GM19372 (cell line): ENCODE results near the gene SELENOW.
"Not testable (repeated sequence)": the region's sequence is repeated elsewhere in the genome, so short reads cannot be mapped to it uniquely, and the experiment has no call there.

Experiments
- ATAC-seq: cut with Tn5 transposase; IDR thresholded peaks from one replicate; pipeline ENCODE4 v1.9.1; 2021; ENCODE audit warnings: mild to moderate bottlenecking, low read depth, moderate library complexity; ENCODE audit not compliant: unreplicated experiment

The SELENOW gene

DNA sequence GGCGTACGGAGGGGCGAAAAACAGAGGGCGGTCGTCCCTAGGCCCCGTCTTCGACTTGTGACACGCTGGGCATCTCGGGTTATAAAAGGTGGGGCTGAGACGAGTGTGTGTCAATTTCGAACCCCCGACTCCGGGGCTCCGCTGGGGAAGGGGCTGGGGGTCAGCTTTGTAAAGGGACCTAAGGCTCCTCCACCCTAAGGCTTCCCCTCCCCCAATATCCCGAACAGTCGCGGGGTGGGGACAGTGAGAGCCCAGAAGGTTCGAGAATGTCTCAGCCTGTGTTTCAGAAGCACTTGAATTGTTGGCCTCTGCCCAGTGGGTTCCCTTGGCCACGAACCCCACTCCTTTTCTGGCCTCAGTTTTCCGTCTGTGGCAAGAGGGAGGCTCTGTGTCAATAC, 450 bp downstream of the SELENOW start:
- ATAC-seq = peak; percentile 2

DNA sequence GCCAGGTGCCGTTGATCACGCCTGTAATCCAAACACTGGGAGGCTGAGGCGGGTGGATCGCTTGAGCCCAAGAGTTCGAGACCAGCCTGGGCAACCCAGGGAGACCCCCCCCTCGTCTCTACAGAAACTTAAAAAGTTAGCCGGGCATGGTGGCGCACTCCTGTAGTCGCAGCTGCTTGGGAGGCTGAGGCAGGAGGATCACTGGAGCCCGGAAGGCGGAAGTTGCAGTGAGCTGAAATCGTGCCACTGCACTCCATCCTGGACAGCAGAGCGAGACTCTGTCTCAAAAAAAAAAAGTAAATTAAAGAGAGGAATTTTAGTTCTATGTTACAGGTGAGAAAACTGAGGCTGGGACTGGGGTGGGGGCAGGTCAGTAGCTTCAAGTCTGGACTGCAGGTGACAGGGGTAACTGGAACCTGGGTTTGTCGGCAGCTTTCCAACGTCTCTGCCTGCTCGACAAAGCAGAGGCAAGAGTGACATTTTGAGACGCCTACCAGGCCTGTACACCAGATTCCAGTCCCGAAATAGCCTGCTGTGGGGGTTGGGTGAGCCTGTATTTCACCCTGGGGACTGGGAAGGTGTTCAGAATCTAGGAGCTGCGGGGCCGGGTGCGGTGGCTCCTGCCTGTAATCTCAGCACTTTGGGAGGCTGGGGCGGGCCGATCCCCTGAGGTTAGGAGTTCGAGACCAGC, 1.2 kb downstream of the SELENOW start:
- no peak for ATAC-seq

DNA sequence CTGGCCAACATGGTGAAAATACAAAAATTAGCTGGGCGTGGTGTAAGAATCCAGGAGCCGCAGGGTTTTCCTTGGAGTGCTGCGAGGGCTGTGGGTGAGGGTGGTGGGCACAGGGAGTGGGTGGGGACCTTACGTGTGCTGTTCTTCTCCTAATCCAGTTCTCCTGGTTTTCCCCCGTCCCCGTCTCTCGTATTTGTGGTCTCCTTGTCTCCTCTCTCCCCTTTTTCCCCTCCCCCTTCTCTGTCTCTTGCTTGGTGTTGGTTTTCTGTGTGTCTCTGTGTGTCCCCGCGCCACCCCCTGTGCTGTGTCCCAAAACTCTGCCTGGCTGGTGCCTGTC, 1.7 kb downstream of the SELENOW start:
- ATAC-seq = no peak

GRCh38 chr19:47781590-47782262, 3.2 kb downstream of the SELENOW start:
- no peak for ATAC-seq

GRCh38 chr19:47786566-47786965, 8.1 kb downstream of the SELENOW start:
- ATAC-seq = no peak

- not testable (repeated sequence) for ATAC-seq
These were observed 8.8 kb downstream of the SELENOW start for GRCh38 chr19:47787307-47787706.

- ATAC-seq = not testable (repeated sequence)
These were observed 11.3 kb downstream of the SELENOW start for GRCh38 chr19:47789811-47790210.

DNA sequence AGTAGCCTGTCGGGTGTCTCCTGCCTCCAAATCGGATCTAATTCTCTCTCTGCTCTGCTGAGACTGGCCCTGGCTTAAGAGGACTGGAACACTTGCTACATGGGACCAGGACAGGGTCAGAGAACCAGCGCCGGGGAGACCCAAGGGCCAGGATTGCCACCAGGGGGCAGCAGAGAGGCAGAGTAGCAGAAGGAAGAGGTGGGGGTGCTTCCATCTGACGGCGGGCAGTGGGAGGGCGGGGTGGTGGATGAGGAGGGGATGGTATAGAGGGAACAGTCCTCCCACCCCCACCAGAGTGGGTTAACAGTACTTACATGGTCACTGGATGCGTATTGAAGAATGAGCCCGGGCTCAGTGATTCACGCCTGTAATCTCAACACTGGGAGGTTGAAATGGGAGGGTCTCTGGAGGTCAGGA, 11.9 kb downstream of the SELENOW start:
- ATAC-seq = no peak

DNA sequence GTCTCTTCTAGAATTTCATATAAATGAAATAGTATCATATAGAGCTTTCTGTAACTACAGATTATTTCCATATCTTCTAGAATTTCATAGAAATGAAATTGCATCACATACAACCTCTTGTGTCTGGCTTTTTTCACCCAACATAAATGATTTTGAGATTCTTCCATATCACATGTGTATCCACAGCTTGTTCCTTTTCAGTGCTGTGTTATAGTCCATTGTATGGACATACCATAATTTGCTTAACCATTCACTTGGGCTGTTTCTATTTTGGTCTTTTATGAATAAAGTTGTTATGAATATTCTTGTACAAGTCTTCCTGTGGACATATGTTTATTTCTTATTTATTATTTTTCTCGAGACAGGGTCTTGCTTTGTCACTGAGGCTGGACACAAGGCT, 14.1 kb downstream of the SELENOW start:
- no peak for ATAC-seq

GRCh38 chr19:47794526-47794925, 16.0 kb downstream of the SELENOW start:
- ATAC-seq = no peak

DNA sequence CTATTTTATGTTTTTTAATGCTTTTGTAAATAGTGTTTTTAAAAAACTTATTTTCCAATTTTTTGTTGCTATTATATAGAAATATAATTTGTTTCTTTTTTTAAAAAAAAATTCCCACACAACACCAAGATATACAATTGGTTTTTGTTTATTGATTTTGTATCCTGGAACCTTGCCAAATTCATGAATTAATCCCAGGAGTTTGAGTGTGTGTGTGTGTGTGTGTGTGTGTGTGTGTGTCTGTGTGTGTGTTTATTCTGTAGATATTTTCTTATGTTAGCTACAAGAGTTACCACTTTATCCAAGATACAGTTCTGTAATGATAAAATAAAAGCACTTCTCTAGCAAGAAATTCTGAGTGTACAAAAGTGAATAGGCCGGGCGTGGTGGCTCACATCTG, 18.3 kb downstream of the SELENOW start:
- no peak for ATAC-seq

DNA sequence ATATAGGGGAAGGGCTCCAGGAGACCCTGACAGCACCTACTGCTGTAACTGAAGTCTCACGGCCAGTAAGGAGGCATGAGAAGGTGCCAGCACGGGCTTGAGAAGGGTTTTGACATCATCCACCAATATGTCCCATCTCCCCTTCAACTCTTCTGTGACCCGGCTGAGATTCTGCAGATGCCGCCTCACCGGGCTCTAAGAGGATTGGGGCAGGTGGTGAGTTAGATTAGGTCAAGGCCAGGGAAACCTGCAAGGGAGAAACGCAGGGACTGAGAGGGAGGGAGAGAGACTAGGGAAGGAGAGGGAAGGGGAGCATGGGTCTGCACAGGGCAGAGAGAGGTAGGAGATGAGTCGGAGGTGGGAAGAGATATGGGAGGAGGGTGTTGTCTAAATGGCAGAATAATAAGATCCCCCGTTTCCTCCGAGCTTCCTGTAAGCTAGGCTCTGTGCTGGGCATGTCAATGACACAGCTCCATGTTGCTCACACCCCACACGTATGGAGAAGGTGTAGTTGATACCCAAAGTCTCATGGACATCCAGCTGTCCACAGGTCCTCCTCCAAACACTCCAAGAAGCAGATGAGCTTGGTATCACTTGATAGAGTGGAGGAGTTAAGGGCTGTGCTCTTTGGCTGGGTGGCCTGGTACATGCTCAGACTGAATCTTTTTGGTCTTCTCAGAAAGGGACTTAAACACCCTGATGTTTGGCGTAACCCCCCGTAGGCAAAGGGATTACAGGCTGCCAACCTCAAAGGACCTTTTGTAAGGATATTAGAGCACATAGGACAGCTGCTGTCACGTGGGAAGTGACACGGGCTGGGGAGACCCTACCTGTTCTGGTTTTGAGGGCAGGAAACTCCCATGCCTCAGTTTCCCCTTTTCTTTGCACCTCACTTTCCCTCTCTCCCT, 19.7 kb downstream of the SELENOW start:
- ATAC-seq = no peak

DNA sequence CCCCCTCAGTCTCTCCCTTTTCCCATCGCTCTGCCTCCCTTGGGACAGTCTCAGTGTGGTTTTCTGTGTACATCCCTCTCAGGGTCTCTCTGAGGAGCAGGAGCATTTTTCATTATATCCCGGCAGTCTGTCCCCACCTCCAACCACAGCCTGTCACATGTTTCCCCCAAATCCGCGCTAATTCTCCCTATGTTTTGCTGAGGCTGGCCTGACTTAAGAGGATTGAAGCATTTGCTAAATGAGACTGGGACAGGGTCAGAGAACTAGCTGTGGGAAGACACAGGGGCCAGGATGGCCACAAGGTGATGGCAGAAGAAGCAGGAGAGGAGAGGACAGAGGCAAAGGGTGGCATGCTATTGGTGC, 20.4 kb downstream of the SELENOW start:
- no peak for ATAC-seq

- no peak for ATAC-seq
These were observed 22.8 kb downstream of the SELENOW start for GRCh38 chr19:47801270-47801669.

DNA sequence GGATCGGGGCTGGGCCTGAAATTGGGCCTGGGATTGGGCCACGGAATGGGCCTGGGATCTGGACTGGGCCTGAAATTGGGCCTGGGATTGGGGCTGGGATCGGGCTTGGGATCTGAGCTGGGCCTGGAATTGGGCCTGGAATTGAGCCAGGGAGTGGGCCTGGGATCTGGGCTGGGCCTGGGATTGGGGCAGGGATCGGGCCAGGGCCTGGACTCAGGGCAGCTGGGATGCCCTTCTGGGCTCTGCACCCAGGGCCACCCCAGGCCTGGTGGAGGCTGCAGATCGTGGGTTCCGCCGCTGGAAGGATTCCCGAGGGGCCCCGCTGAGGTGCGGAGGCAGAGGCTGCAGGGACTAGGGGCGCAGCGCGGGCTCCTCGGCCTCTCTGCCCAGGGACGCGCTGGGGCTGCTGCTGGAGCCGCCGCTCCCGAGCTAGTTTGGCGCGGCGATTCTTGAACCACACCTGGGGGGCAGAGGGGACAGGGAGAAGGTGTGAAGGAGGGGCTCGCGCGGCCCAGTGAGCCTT, 24.1 kb downstream of the SELENOW start:
- ATAC-seq = no peak

- not testable (repeated sequence) for ATAC-seq
These were observed 24.6 kb downstream of the SELENOW start for GRCh38 chr19:47803148-47803547.

- not testable (repeated sequence) for ATAC-seq
These were observed 25.2 kb downstream of the SELENOW start for GRCh38 chr19:47803671-47804070.

- not testable (repeated sequence) for ATAC-seq
These were observed 25.9 kb downstream of the SELENOW start, which contains the start of gene TPRX1 for GRCh38 chr19:47804451-47804850. Gene TPRX1, minus strand, starts transcription at chr19:47804551. Its CDS starts 12 bp downstream, at chr19:47804539.

- ATAC-seq = no peak
These were observed 26.8 kb downstream of the SELENOW start for GRCh38 chr19:47805313-47805712.

DNA sequence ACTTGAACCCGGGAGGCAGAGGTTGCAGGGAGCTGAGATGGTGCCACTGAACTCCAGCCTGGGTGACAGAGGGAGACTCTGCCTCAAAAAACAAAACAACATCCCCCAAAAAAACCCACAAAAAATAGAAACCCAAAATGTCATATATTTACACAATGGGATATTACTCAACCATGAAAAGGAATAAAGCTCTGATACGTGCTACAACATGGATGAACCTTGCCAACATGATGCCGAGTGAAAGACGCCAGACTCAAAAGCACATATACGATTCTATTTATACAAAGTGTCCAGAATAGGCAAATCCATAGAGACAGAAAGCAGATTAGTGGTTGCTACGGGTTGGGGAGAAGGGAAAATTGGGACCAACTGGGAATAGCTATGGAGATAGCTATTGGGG, 27.9 kb downstream of the SELENOW start:
- ATAC-seq = no peak
